GOT3 (cell line): ENCODE results near the gene KCNJ6.
"Not testable (repeated sequence)": the region's sequence is repeated elsewhere in the genome, so short reads cannot be mapped to it uniquely, and the experiment has no call there.

Experiments
- DNase-seq: peaks from one replicate; lab custom pipeline; 2025; ENCODE audit warnings: mixed read lengths; lab: John Stamatoyannopoulos, UW

Gene KCNJ6

GRCh38 chr21:37916310-37917051 is at the start of gene KCNJ6:
Gene KCNJ6 (minus strand): TSS chr21:37916457. CDS start chr21:37840682, 75,775 bp downstream.
- DNase-seq = no peak

- no peak for DNase-seq
Measured at GRCh38 chr21:37965088-37965805, 49.0 kb upstream of the KCNJ6 start.

GRCh38 chr21:37958537-37958936 is 42.3 kb upstream of the KCNJ6 start:
- DNase-seq = no peak

GRCh38 chr21:37956772-37957171 is 40.5 kb upstream of the KCNJ6 start:
- no peak for DNase-seq

- no peak for DNase-seq
Measured at GRCh38 chr21:37945036-37945435, 28.8 kb upstream of the KCNJ6 start.

- no peak for DNase-seq
Measured at GRCh38 chr21:37944496-37944895, 28.2 kb upstream of the KCNJ6 start.

GRCh38 chr21:37940691-37941090 is 24.4 kb upstream of the KCNJ6 start:
- DNase-seq = no peak

GRCh38 chr21:37939838-37940237 is 23.6 kb upstream of the KCNJ6 start:
- DNase-seq = no peak

GRCh38 chr21:37939251-37939650 is 23.0 kb upstream of the KCNJ6 start:
- DNase-seq = no peak

GRCh38 chr21:37937668-37938067 is 21.4 kb upstream of the KCNJ6 start:
- DNase-seq = no peak

- no peak for DNase-seq
Measured at GRCh38 chr21:37936010-37936785, 19.9 kb upstream of the KCNJ6 start.

GRCh38 chr21:37932936-37933335 is 16.7 kb upstream of the KCNJ6 start:
- no peak for DNase-seq

- DNase-seq = no peak
Measured at GRCh38 chr21:37927711-37928110, 11.5 kb upstream of the KCNJ6 start.

GRCh38 chr21:37921091-37921490 is 4.8 kb upstream of the KCNJ6 start:
- DNase-seq = no peak

GRCh38 chr21:37920302-37920701 is 4.0 kb upstream of the KCNJ6 start:
- DNase-seq = not testable (repeated sequence)

- DNase-seq = no peak
Measured at GRCh38 chr21:37917612-37918011, 1.4 kb upstream of the KCNJ6 start.

GRCh38 chr21:37915941-37916309 is 332 bp downstream of the KCNJ6 start:
- DNase-seq = no peak

GRCh38 chr21:37915497-37915911 is 753 bp downstream of the KCNJ6 start:
- no peak for DNase-seq

GRCh38 chr21:37912616-37913015 is 3.6 kb downstream of the KCNJ6 start:
- no peak for DNase-seq

GRCh38 chr21:37909936-37910335 is 6.3 kb downstream of the KCNJ6 start:
- DNase-seq = no peak

- DNase-seq = no peak
Measured at GRCh38 chr21:37908691-37909090, 7.6 kb downstream of the KCNJ6 start.

GRCh38 chr21:37907076-37907475 is 9.2 kb downstream of the KCNJ6 start:
- DNase-seq = no peak

GRCh38 chr21:37905291-37905690 is 11.0 kb downstream of the KCNJ6 start:
- DNase-seq = no peak
